ENCODE measurements around the gene LST1.

GRCh38 chr6:31586599-31587281 lies 663 bp downstream of the LST1 start:
- TF ChIP-seq EZH2 (IDR thresholded peaks at IDR 0.05; ENCODE audit: low read length, unreplicated experiment), result no peak
- TF ChIP-seq CTCF (conservative IDR thresholded peaks at IDR 0.05; ENCODE audit: low read depth, low read length), result no peak
- TF ChIP-seq EZH2phosphoT487 (IDR thresholded peaks at IDR 0.05; ENCODE audit: borderline replicate concordance, low read length), result no peak

Data from PC-3 (cell line).